Endothelial cell of umbilical vein (primary cell): ENCODE results near the gene C6orf136. TPM values are rescaled to one million over a fixed set of nuclear protein-coding genes. Genes with fewer than 3 reads are reported as not detected.
A peak's percentile ranks its signal among the peaks of the same experiment; 100 is the strongest.

Experiments used
- BruUV-seq: library from RNA; stranded (reverse); fragments of 400-500 nt; replicated peaks from 2 replicates; lab custom pipeline; 2021; lab: Mats Ljungman, UMichigan
- CTCF ChIA-PET: fragments of 300-600, 350-600 bp; sonication (Branson Sonifier 250); formaldehyde crosslinking; loops from one replicate; lab custom pipeline; 2021; ENCODE audit warnings: antibody characterized with exemption, inconsistent platforms; lab: Charles Lee
- POLR2A ChIA-PET: fragments of 300-600, 350-600 bp; sonication (Branson Sonifier 250); formaldehyde crosslinking; loops from one replicate; lab custom pipeline; 2021; ENCODE audit warnings: antibody characterized with exemption, inconsistent platforms; lab: Charles Lee
- DNase-seq: peaks from one replicate; pipeline ENCODE4 v3.0.0-alpha.2; 2011; ENCODE audit warnings: low read depth, low spot score
- FAIRE-seq: peaks from 2 replicates; lab custom pipeline; 2011; peaks lifted over from hg19 to GRCh38; lab: Jason Lieb, UNC
- H2AFZ ChIP-seq: 2 replicates; pipeline ENCODE4 v1.6.0; 2012; ENCODE audit warnings: low read depth, low read length, control low read depth, inconsistent platforms
- H3K27ac ChIP-seq: 2 replicates; pipeline ENCODE4 v1.5.1; 2011; ENCODE audit warnings: low read depth, mild to moderate bottlenecking, control low read depth, low read length, moderate library complexity; ENCODE audit not compliant: insufficient read depth
- H3K27me3 ChIP-seq, 2 experiments: 2 replicates each; pipeline versions ENCODE4 v1.6.0 to v1.6.1; 2011; ENCODE audit warnings: low read length in 2 of 2, mixed read lengths in 1 of 2; ENCODE audit not compliant: control insufficient read depth in 2 of 2, insufficient read depth in 2 of 2
- H3K36me3 ChIP-seq, 2 experiments: 2 replicates in 1 of 2; 3 replicates in 1 of 2; pipeline ENCODE4 v1.5.1; 2011; ENCODE audit warnings: low read length in 2 of 2, mild to moderate bottlenecking in 1 of 2, moderate library complexity in 1 of 2; ENCODE audit not compliant: control insufficient read depth in 2 of 2, insufficient read depth in 2 of 2; ENCODE audit errors: extremely low read depth in 1 of 2
- H3K4me1 ChIP-seq: 3 replicates; pipeline ENCODE4 v1.5.1; 2011; ENCODE audit warnings: mild to moderate bottlenecking, low read length; ENCODE audit not compliant: control insufficient read depth, insufficient read depth; ENCODE audit errors: extremely low read depth
- H3K4me2 ChIP-seq: 2 replicates; pipeline ENCODE4 v1.6.1; 2011; ENCODE audit warnings: low read length, control low read depth, mixed read lengths; ENCODE audit not compliant: insufficient read depth
- H3K4me3 ChIP-seq, 3 experiments: fragments of 200-600 bp in 1 of 3; sonication (generic), shearing (Covaris generic) in 1 of 3; replicated peaks in 1 of 3; 2 replicates each; pipeline ENCODE4 v1.5.1; 2011 to 2016; ENCODE audit warnings: control low read depth in 3 of 3, low read length in 3 of 3, mild to moderate bottlenecking in 2 of 3, inconsistent platforms in 1 of 3, low read depth in 1 of 3, moderate library complexity in 1 of 3; ENCODE audit not compliant: insufficient read depth in 1 of 3
- H3K79me2 ChIP-seq: 2 replicates; pipeline ENCODE4 v1.6.0; 2012; ENCODE audit warnings: low read length, inconsistent platforms; ENCODE audit not compliant: control insufficient read depth, insufficient read depth
- H3K9ac ChIP-seq: replicated peaks from 2 replicates; pipeline ENCODE3; 2011; ENCODE audit warnings: low read length, control low read depth; ENCODE audit not compliant: insufficient read depth; ENCODE audit errors: extremely low read depth
- H3K9me1 ChIP-seq: replicated peaks from 3 replicates; pipeline ENCODE4 v1.6.0; 2011; ENCODE audit warnings: mild to moderate bottlenecking, low read length; ENCODE audit not compliant: control insufficient read depth, insufficient read depth; ENCODE audit errors: extremely low read depth
- H3K9me3 ChIP-seq: replicated peaks from 2 replicates; pipeline ENCODE4 v1.5.1; 2012; ENCODE audit warnings: low read length, inconsistent platforms; ENCODE audit not compliant: control insufficient read depth, insufficient read depth
- H4K20me1 ChIP-seq: replicated peaks from 2 replicates; pipeline ENCODE3; 2011; ENCODE audit warnings: mild to moderate bottlenecking, low read length; ENCODE audit not compliant: control insufficient read depth, insufficient read depth; ENCODE audit errors: extremely low read depth
- CTCF ChIP-seq, 2 donors: IDR thresholded peaks; 1 replicate in 1 of 2; 2 replicates in 1 of 2; pipeline ENCODE4 v1.5.1; 2011; ENCODE audit warnings: low read length in 2 of 2, mild to moderate bottlenecking in 2 of 2, moderate library complexity in 2 of 2, control low read depth in 1 of 2, inconsistent platforms in 1 of 2, low read depth in 1 of 2; ENCODE audit not compliant: insufficient read depth in 1 of 2; ENCODE audit errors: extremely low read depth in 1 of 2
- EZH2 ChIP-seq: IDR thresholded peaks from 2 replicates; pipeline ENCODE4 v1.6.1; 2012; ENCODE audit warnings: borderline replicate concordance, low read depth, mild to moderate bottlenecking, moderate library complexity, low read length, inconsistent platforms; ENCODE audit not compliant: severe bottlenecking
- FOS ChIP-seq: IDR thresholded peaks from 2 replicates; pipeline ENCODE4 v1.6.1; 2011; ENCODE audit warnings: mild to moderate bottlenecking, low read length, moderate library complexity, borderline replicate concordance; ENCODE audit not compliant: insufficient read depth
- GATA2 ChIP-seq: IDR thresholded peaks from 2 replicates; pipeline ENCODE4 v1.7.0; 2011; ENCODE audit warnings: low read depth, mild to moderate bottlenecking, moderate library complexity, mixed read lengths, low read length; ENCODE audit not compliant: insufficient read length, insufficient read depth
- JUN ChIP-seq: IDR thresholded peaks from 2 replicates; pipeline ENCODE4 v1.6.1; 2011; ENCODE audit warnings: borderline replicate concordance, low read depth; ENCODE audit not compliant: insufficient read length, insufficient read depth
- MYC ChIP-seq: IDR thresholded peaks from one replicate; pipeline ENCODE4 v1.6.1; 2011; ENCODE audit warnings: mild to moderate bottlenecking, low read depth, low read length
- dilution Hi-C: fragments of 300-500 bp; cut with MboI; formaldehyde crosslinking; loops from one replicate; pipeline ENCODE4 v1.15.0; 2019; ENCODE audit warnings: low sequenced_read_pairs; ENCODE audit not compliant: extremely low pct_ligation_motif_present
- intact Hi-C: fragments of 100-400 bp; cut with micrococcal nuclease; formaldehyde crosslinking; loops from one replicate; pipeline ENCODE4 v1.10.0; 2022
- polyA plus RNA-seq, 4 experiments: library from polyadenylated mRNA; depleted of rRNA in 3 of 4; stranded (reverse) in 3 of 4; unstranded in 1 of 4; fragments of >200 nt; gene quantifications; 2 replicates each; pipeline versions ENCODE4 v1.2.1 to v1.2.3, GENCODE V29; 2011 to 2012; ENCODE audit warnings: missing spikeins in 1 of 4
- total RNA-seq: library from RNA; stranded (reverse); gene quantifications from 2 replicates; pipeline ENCODE4 v1.2.3, GENCODE V29; 2021

Gene C6orf136
- total and polyA plus RNA-seq, 2 donors (not counting 3 experiments of a cell fraction or from before 2014, with no cell fraction given) = 19.1 to 21.0 TPM

GRCh38 chr6:30611856-30612194 is 35.1 kb upstream of the C6orf136 start:
- H3K4me3 ChIP-seq = no peak overlapping the region
- H3K9ac ChIP-seq = no peak overlapping the region
- no peak overlapping the region for H3K27ac ChIP-seq
- no TSS peak for BruUV-seq
- ChIA-PET CTCF (interaction anchor here (0.7 to 4.5 kb wide), 12 partner anchors 11 to 158 kb away, joined by 3 to 47 read pairs (median 7); no protein-coding TSS in a partner anchor), POLR2A (interaction anchor here (1.6 to 4.1 kb wide), 2 partner anchors 13 to 130 kb away, joined by 5 to 63 read pairs; no protein-coding TSS in a partner anchor)
- no peak for DNase-seq
- no peak overlapping the region for H2AFZ ChIP-seq
- intact Hi-C loops = loop anchor here (5.0 kb wide), 1 partner anchor 130 kb away; no protein-coding TSS in a partner anchor
- no peak for TF ChIP-seq FOS
- H3K27me3 ChIP-seq = no peaks in the 10 kb centered on the region
- no peaks in the 10 kb centered on the region for H3K9me1 ChIP-seq
- no peak for FAIRE-seq
- H3K9me3 ChIP-seq = no peaks in the 10 kb centered on the region
- no peak overlapping the region for H3K4me2 ChIP-seq
- dilution Hi-C loops = no loop called here
- H3K79me2 ChIP-seq = peaks cover 26% of the 10 kb centered on the region
- no peaks in the 10 kb centered on the region for H4K20me1 ChIP-seq
- H3K4me1 ChIP-seq = peaks cover 16% of the 10 kb centered on the region
- peaks cover 13 to 14% of the 10 kb centered on the region in 2 experiments for H3K36me3 ChIP-seq

- no TSS peak for BruUV-seq
- intact Hi-C loops (loop anchor here (5.0 kb wide), 1 partner anchor 130 kb away; no protein-coding TSS in a partner anchor), dilution Hi-C loops (no loop called here)
- no peaks in the 10 kb centered on the region for H3K9me1 ChIP-seq
- H3K4me3 ChIP-seq = no peak overlapping the region
- ChIA-PET POLR2A (interaction anchor here (1.2 to 4.1 kb wide), 3 partner anchors 13 to 130 kb away, joined by 5 to 63 read pairs (median 5); no protein-coding TSS in a partner anchor), CTCF (interaction anchor here (0.7 to 4.5 kb wide), 15 partner anchors 8 to 159 kb away, joined by 3 to 47 read pairs (median 6); partner anchors contain the start of gene DHX16)
- peaks cover 28% of the 10 kb centered on the region for H3K79me2 ChIP-seq
- H3K27me3 ChIP-seq = no peaks in the 10 kb centered on the region
- no peak overlapping the region for H2AFZ ChIP-seq
- TF ChIP-seq CTCF (IDR thresholded peaks at IDR 0.05; ENCODE audit: extremely low read depth in 1 of 2, insufficient read depth in 1 of 2, low read depth in 1 of 2, low read length in 2 of 2) (peak in 1 of 2 donors; percentile 22), MYC (no peak), EZH2 (no peak), GATA2 (no peak), FOS (no peak), JUN (no peak)
- peaks cover 10 to 14% of the 10 kb centered on the region in 2 experiments for H3K36me3 ChIP-seq
- FAIRE-seq = no peak
- H3K4me1 ChIP-seq = peaks cover 16% of the 10 kb centered on the region
- H3K9ac ChIP-seq = no peak overlapping the region
- no peaks in the 10 kb centered on the region for H3K9me3 ChIP-seq
- no peak for DNase-seq
- H4K20me1 ChIP-seq = no peaks in the 10 kb centered on the region
- H3K27ac ChIP-seq = no peak overlapping the region
- no peak overlapping the region for H3K4me2 ChIP-seq
Observed at GRCh38 chr6:30612213-30612612, 34.7 kb upstream of the C6orf136 start.
